Colonic mucosa (tissue), 4 donors: ENCODE data around the gene COL23A1. TPM values are rescaled to one million over a fixed set of nuclear protein-coding genes. Genes with fewer than 3 reads are reported as not detected.

ENCODE experiments used
- DNase-seq: peaks from one replicate; pipeline ENCODE4 v3.0.0-alpha.2; 2020
- H3K27ac ChIP-seq: fragments of 200-600 bp; one replicate; pipeline ENCODE4 v1.8.0; 2021
- H3K27me3 ChIP-seq: fragments of 200-600 bp; one replicate; pipeline ENCODE4 v1.8.0; 2021
- H3K36me3 ChIP-seq: fragments of 200-600 bp; one replicate; pipeline ENCODE4 v1.8.0; 2021
- H3K4me1 ChIP-seq: fragments of 200-600 bp; one replicate; pipeline ENCODE4 v1.8.0; 2021; ENCODE audit warnings: mild to moderate bottlenecking
- H3K4me3 ChIP-seq: fragments of 200-600 bp; one replicate; pipeline ENCODE4 v1.8.0; 2021
- H3K9ac ChIP-seq, 2 donors: one replicate each; pipeline ENCODE4 v1.7.0; 2013; ENCODE audit warnings: control low read depth in 2 of 2, low read depth in 2 of 2, low read length in 2 of 2
- H3K9me3 ChIP-seq: fragments of 200-600 bp; one replicate; pipeline ENCODE4 v1.8.0; 2021
- intact Hi-C: fragments of 100-400 bp; cut with DNase I; formaldehyde crosslinking; loops from one replicate; pipeline ENCODE4 v1.14.1; 2022
- total RNA-seq, 2 donors: library from RNA; stranded (reverse); fragmentation: NEBNext Ultra II Directional in 1 of 2; extraction: Animal tissue kit (Norgen Biotek cat#: 25700) in 1 of 2; gene quantifications; one replicate each; pipeline ENCODE4 v1.2.1, GENCODE V29; 2021
- TF ChIP-seq, protein P1 (sequence below): fragments of 200-600 bp; IDR thresholded peaks from one replicate; pipeline ENCODE4 v1.8.0; 2022; ENCODE audit warnings: antibody characterized with exemption, mild to moderate bottlenecking
- donor health status: healthy.
- donor health status: DM: no; HTN: no; CAD: no.
- donor health status: DM: no; HTN: no; CAD: no.

The COL23A1 gene
- total RNA-seq, 2 donors from 2014 or later = 0.37 to 0.49 TPM

DNA sequence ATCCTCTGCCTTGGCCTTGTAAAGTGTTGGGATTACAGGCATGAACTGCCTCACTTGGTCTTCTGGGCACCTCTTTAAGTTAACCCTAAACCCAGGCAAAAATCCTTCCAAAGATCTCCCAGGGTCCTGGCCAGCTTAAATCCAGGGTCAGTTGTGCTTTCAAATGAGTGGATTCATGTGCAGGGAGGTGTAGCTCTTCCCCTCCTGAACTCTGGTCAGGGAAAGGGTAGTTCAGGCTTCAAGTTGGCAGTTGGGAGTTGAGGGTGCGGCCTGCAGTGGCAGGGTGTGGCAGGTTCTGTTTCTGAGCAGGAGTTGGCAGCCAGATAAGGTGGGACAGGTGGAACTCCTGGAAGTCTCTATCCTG is 382.3 kb downstream of the COL23A1 start:
- peaks cover 22% of the 10 kb centered on the region for H3K4me1 ChIP-seq
- peak overlapping the region; percentile 95 for H3K27ac ChIP-seq

DNA sequence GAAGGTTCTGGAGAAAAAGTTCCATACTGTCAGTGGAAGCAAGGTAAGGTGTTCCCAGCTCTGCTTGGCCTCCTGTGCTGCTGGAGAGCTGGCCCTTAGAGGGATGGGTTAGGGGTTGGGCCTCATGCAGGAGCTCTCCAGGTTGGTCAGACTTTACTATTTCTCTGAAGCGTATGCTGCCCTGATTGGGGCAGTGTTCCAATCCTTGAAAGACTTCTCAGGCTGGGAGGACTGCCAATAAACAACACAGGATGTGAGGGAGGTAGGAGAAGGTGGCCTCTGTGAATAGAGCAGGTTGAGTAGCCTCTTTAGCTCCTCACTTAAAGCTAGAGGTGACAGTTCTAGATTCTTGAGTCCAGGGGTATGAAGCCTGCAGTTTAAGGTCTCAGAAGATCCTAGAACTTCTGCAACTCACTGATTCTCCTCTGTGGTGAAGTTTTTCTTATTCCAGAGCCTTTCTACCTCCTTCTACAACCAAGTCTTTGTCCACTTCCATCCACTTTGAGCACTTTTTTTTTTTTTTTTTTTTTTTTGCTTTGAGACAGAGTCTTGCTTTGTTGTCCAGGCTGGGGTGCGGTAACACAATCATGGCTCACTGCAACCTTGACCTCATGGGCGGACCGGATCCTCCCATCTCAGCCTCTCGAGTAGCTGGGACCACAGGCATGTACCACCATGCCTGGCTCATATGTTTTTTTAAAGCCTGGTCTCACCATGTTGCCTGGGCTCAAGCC is 382.8 kb downstream of the COL23A1 start:
- no peaks in the 10 kb centered on the region for H3K9me3 ChIP-seq
- no peaks in the 10 kb centered on the region for H3K27me3 ChIP-seq
- peak; percentile 89 for DNase-seq
- intact Hi-C loops = no loop called here
- H3K4me1 ChIP-seq = peaks cover 22% of the 10 kb centered on the region
- peak overlapping the region; percentile 95 for H3K27ac ChIP-seq
- TF ChIP-seq, protein P1, sequence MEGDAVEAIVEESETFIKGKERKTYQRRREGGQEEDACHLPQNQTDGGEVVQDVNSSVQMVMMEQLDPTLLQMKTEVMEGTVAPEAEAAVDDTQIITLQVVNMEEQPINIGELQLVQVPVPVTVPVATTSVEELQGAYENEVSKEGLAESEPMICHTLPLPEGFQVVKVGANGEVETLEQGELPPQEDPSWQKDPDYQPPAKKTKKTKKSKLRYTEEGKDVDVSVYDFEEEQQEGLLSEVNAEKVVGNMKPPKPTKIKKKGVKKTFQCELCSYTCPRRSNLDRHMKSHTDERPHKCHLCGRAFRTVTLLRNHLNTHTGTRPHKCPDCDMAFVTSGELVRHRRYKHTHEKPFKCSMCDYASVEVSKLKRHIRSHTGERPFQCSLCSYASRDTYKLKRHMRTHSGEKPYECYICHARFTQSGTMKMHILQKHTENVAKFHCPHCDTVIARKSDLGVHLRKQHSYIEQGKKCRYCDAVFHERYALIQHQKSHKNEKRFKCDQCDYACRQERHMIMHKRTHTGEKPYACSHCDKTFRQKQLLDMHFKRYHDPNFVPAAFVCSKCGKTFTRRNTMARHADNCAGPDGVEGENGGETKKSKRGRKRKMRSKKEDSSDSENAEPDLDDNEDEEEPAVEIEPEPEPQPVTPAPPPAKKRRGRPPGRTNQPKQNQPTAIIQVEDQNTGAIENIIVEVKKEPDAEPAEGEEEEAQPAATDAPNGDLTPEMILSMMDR = no peak
- H3K4me3 ChIP-seq = no peak overlapping the region
- peak overlapping the region in 1 of 2 donors; percentile 99 for H3K9ac ChIP-seq
- H3K36me3 ChIP-seq = peaks cover 17% of the 10 kb centered on the region

More for the DNA sequence above, 382.3 kb downstream of the COL23A1 start:
- TF ChIP-seq, protein P1 = no peak
- Histone ChIP-seq H3K4me3 (no peak overlapping the region), H3K9me3 (no peaks in the 10 kb centered on the region), H3K9ac (peak overlapping the region in 1 of 2 donors; percentile 99), H3K27me3 (no peaks in the 10 kb centered on the region), H3K36me3 (peaks cover 17% of the 10 kb centered on the region)
- DNase-seq = peak; percentile 89
- intact Hi-C loops = no loop called here

DNA sequence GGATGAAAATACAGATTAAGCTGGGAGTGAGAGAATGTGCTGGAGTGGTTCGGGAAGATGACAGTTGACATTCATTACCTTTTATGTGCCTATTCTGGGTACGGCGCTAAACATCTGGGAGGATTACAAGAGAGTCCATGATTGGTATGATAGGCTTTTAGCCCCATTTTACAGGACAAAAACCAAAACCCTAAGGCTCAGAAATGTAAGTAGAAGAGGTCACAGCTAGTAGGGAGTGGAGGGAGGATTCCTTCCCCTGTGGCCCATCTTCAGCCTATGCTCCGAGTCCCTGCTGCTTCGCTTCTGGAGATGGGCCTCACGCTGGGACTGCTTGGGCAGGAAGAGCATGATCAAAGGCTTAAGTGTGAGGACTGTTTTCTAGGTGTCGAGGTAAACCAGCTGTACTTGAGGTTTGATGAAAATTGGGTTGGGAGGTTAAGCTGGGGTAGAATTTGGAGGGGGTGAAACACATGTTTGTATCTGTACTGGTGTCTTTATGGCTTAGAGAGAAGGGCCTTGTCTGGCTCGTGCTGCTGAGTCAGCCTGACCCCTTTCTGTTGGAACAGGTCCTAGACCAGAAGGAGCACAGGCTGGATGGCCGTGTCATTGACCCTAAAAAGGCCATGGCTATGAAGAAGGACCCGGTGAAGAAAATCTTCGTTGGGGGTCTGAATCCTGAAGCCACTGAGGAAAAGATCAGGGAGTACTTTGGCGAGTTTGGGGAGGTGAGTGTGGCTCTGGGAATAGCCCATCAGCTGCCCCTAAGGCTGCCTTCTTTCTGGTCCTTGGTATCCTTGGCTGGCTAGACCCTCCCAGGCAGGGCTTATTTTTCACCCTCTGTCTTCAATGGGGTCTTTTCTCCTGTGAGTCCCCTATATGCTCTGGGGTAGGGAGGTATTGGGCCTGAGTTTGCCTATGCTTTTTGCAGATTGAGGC is 383.8 kb downstream of the COL23A1 start:
- Histone ChIP-seq H3K36me3 (peaks cover 17% of the 10 kb centered on the region), H3K27ac (peak overlapping the region; percentile 95), H3K4me3 (peak overlapping the region; percentile 90), H3K27me3 (no peaks in the 10 kb centered on the region), H3K9ac (peak overlapping the region; percentile 97 to 99), H3K4me1 (peaks cover 22% of the 10 kb centered on the region), H3K9me3 (no peaks in the 10 kb centered on the region)
- TF ChIP-seq, protein P1 = no peak
- intact Hi-C loops = no loop called here
- DNase-seq = peak; percentile 21

DNA sequence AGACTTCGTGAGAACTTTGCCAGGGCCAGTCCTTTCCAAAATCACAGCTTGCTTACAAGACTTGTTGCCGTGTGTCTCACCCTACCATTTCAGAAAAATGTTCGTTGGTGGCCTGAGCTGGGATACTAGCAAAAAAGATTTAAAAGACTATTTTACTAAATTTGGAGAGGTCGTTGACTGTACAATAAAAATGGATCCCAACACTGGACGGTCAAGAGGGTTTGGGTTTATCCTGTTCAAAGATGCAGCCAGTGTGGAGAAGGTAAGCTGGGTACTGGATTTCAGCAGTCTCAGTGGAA is 384.5 kb downstream of the COL23A1 start:
- Histone ChIP-seq H3K27me3 (no peaks in the 10 kb centered on the region), H3K4me3 (peak overlapping the region; percentile 90), H3K27ac (peak overlapping the region; percentile 95), H3K9ac (peak overlapping the region; percentile 97 to 99), H3K36me3 (peaks cover 11% of the 10 kb centered on the region), H3K4me1 (peaks cover 22% of the 10 kb centered on the region), H3K9me3 (no peaks in the 10 kb centered on the region)
- no peak for DNase-seq
- intact Hi-C loops = no loop called here
- TF ChIP-seq, protein P1 = no peak

DNA sequence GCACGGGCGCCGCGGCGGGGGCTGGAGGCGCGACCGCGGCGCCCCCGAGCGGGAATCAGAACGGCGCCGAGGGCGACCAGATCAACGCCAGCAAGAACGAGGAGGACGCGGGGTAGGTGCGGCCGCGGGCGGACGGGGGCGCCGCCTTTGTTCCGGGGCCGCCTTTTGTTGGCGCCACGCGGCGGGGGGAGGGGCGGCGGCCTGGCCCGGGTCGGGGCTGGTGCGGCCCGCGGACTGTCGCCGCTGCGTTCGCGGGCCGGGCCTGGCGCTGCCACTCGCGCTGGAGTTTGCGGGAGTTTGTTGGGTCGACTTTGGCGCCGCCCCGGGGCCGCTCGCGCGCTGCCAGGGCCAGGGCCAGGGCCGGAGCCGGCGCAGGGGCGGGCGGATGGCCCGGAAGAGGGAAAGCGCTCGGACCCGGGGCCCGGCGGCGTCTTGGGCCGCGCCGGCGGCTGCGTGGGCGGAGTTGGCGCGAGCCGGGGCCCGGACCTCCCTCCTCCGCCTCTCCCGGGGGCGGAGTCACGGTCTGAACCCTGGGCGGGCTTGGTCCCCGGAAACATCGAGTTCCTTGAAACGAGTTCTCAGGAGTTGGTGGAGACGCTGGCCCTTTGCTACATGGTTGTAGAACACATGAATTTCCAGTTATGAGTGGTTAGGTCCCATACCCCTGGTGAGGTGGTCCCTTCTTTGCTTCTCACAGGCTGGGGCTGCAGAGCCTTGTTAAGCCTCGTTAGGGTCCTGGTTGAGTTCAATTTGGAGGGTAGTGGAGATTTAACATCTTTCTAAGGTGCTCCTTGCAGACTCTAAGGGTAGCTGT is 385.1 kb downstream of the COL23A1 start:
- intact Hi-C loops = no loop called here
- Histone ChIP-seq H3K27me3 (no peaks in the 10 kb centered on the region), H3K4me1 (peaks cover 22% of the 10 kb centered on the region), H3K4me3 (peak overlapping the region; percentile 90), H3K9me3 (no peaks in the 10 kb centered on the region), H3K36me3 (peaks cover 6% of the 10 kb centered on the region), H3K9ac (peak overlapping the region; percentile 97 to 99), H3K27ac (peak overlapping the region; percentile 95)
- DNase-seq = peak; percentile 94
- TF ChIP-seq, protein P1 = no peak
